ENCODE data around the gene IL17A.
"Not testable (repeated sequence)": the region's sequence is repeated elsewhere in the genome, so short reads cannot be mapped to it uniquely, and the experiment has no call there.

IL17A gene

DNA sequence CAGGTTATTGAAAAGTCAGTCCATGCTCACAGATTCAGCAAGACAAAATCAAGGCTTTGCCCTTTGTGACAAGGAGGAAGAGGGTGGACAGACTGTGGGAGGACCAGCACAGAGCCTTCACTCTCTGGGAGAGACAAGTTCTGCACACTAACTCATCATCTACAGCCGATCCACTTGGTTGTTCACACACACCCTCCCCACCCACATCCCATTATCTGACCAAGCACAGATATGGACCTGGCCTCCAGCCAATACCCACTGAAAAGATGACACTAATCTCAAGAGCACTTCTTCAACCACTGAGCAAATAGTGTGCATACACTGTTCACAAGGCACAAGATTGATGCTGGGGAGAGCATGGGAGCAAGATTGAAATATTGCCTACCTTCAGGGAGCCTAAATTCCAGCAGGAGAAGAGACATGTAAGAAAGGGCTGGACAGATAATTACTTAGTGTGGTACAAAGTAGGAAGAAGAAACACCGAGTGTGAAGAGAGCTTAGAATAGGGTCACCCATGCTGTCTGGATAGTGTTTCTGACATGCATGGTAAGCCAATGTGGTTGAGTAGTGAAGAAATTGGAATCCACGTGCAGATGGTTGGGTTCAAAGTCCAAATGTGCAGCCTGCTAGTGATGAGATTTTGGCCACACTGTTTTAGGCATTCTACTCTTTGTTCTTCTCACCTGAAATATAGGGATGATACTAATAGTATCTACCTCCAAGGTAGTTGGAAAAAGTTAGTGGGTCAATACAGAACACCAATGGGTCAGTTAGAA is 21.7 kb upstream of the IL17A start:
- FAIRE-seq: no peak

GRCh38 chr6:52167267-52167666 is 18.9 kb upstream of the IL17A start:
- FAIRE-seq: no peak

- FAIRE-seq: not testable (repeated sequence)
Measured at GRCh38 chr6:52168351-52168750, 17.8 kb upstream of the IL17A start.

DNA sequence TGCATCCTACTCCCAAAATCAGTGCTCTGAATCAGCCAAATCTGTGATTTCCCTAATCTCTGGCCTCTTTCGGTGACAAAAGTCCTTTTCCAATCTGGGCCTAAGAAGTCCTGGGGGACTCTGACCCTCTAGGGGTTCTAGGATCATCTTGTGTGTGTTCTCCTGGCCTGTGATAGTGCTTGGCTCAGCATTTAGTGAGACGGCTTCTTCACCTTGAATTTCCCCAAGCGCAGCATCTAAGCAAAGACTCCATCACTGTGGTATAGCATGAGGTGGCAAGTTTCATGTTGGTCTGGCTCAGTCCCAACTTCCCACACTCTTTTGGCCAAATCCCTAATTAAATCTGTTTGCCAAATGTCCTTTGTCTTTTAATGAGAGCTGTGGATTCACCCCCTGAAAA is 12.1 kb upstream of the IL17A start:
- no peak for FAIRE-seq

- FAIRE-seq: no peak
Measured at GRCh38 chr6:52176550-52176949, 9.6 kb upstream of the IL17A start.

GRCh38 chr6:52177961-52178360 is 8.2 kb upstream of the IL17A start:
- no peak for FAIRE-seq

DNA sequence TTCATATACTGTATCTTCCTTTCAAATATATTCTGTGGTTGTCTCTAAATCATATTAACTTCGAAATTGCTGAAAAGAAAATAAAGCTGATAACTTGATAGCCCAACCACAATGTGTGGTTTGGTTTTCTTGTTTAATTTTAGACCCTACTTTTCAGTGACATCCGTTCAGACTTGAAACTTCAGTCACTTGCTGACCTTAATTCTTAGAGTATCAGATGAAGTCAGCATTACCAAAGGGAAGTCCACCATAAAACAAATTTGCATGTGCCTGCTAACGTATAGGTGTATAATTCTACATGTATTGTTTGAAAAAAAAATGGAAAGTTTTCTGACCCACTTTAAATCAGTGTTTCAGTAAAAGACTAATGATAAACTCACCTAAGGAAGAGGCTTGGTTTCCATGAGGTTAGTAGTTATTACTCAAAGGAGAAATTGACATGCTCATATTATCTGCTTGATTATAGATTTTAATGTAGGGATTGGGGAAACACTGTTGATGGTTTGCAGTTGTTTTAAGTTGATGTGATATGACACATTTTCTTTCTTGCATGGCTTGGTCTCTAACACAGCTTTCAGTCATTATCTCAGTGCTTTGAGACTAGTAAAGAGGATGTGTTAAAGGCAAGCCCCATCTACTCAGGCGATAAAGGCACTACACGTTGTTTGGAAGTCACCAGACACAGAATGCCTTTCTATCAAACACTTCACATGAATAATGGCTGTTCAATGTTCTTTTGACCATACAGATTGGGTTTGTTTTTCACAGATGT is 5.2 kb upstream of the IL17A start:
- FAIRE-seq: no peak

DNA sequence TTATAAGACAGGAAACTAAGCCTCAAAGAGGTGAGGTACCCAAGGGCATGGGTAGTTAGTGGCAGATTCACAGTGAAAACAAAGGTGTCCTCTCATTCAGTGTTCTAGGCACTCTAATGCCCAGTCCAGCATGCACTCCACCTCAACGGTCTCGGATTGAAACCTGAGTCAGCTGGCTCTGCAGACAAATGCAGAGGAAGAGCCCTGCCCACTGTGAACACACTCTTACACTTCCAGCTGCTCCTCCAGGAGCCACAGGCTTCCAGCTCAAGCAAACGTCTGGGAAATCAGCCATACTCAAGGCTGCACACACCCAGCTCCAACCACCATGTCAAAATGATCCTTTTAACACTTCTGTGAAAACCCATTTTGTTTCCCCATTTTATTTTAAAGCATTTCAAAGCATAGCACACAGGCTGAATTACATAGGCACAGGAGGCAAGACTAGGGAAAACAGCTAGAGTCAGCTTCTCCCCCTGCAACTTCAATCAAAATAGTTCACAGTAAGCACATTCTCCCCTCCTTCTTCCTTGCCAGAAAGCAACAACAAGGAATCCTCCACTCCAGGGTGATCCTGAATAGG is 3.0 kb upstream of the IL17A start:
- no peak for FAIRE-seq

DNA sequence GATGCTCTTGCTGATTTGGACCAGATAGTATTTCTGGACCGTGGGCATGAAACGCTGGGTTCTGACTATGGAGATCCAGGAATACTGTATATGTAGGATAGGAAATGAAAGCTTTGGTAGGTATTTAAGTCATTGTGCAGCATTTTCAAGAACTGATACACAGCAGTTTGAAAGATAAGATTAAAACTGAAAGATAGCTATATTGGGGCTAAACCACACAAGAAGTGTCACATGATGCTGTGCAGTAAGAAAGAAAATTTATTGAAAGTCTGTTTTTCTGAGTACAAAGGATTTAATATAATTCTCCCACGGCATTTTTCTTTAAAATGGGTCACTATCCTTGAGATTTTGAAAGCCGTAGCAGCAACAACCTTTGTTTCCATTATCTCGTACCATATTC is 305 bp downstream of the IL17A start:
- FAIRE-seq: no peak

DNA sequence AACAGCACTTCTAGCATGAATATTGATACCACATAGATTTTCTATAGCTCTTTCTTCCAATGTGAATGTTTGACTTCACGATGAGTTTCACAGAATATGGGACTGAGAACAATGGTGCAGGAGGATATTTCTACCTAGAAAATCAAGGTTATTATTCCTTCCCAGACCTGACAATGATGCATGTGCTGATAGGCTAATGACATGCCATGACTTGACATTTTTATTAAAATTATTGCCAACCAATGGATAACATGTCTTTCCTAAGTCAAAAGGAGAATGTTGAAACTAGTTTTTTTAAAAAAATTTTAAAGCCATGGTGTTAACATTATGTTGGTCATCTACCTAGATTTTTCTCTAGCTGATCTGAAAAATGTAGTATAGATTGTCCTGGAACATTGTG is 923 bp downstream of the IL17A start:
- no peak for FAIRE-seq

- no peak for FAIRE-seq
Measured at GRCh38 chr6:52189974-52190373, 3.8 kb downstream of the IL17A start.

DNA sequence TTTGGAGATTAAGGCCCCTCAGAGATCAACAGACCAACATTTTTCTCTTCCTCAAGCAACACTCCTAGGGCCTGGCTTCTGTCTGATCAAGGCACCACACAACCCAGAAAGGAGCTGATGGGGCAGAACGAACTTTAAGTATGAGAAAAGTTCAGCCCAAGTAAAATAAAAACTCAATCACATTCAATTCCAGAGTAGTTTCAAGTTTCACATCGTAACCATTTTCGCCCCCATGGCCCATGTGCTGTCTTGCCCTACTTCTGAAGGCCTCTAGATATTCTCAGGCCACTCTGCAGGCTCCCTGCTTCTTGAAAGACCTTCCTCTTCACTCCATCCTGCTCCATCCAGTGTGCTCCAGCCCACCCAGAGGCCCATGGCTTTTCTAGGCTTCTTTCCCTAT is 4.2 kb downstream of the IL17A start:
- no peak for FAIRE-seq

- FAIRE-seq: no peak
Measured at GRCh38 chr6:52191824-52192223, 5.6 kb downstream of the IL17A start.

- no peak for FAIRE-seq
Measured at GRCh38 chr6:52195886-52196285, 9.7 kb downstream of the IL17A start.

GRCh38 chr6:52200088-52200487 is 13.9 kb downstream of the IL17A start:
- FAIRE-seq: not testable (repeated sequence)

GRCh38 chr6:52201046-52201445 is 14.9 kb downstream of the IL17A start:
- no peak for FAIRE-seq

DNA sequence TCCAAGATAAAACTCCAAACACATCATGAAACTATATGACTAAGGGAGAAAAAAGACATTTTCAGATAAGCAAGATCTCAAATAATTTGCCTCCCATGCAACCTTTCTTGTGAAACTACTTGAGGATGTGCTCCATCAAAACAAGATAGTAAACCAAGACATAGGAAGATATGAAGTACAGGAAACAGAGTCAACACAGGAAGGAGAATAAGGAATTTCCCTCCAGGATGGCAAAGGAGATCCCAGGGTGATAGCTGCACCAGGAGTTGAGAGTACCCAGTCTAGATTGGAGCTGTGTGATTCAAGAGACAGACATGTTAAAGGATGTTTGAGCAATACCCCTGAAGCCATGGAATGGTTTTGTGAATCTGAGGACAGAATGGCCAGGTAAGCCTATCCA is 15.3 kb downstream of the IL17A start:
- no peak for FAIRE-seq

GRCh38 chr6:52207066-52207465 is 20.9 kb downstream of the IL17A start:
- FAIRE-seq: no peak

DNA sequence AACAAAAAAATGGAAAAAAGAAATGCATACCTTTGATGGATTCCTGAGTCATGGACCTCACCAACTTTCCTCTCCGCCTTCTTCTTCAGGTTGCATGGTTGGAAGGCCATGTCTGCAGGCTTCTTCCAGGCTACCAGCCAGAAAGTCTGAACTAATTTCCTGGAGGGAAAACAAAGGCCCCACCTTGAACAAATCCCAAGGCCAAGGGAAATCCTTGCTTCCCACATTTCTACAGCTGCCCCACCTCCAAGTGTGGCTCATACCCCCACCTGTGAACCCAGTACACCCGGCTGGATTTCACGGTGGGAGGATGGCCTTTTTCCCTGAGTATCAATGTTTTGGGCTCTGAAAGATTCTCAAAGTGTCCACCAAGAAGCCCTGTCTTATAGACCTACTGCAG is 22.4 kb downstream of the IL17A start:
- no peak for FAIRE-seq

- FAIRE-seq: no peak
Measured at GRCh38 chr6:52209770-52210169, 23.6 kb downstream of the IL17A start.

GRCh38 chr6:52210227-52210626 is 24.1 kb downstream of the IL17A start:
- FAIRE-seq: no peak

- FAIRE-seq: no peak
Measured at GRCh38 chr6:52213127-52213526, 27.0 kb downstream of the IL17A start.

GRCh38 chr6:52215787-52216186 is 29.6 kb downstream of the IL17A start:
- FAIRE-seq: no peak

Measured in colon (tissue), 2 donors.